Body of pancreas (tissue), 4 donors: ENCODE measurements around the gene GNAT2. TPM values are rescaled to one million over a fixed set of nuclear protein-coding genes. Genes with fewer than 3 reads are reported as not detected.

Experiments used
- ATAC-seq: fragments of 150-250 bp; one replicate; pipeline ENCODE4 v1.9.1; 2016
- DNase-seq, 4 donors: peaks; one replicate each; pipeline ENCODE4 v3.0.0-alpha.2; 2019
- H3K27ac ChIP-seq, 4 donors: fragments of 200-600 bp; sonication (generic); 1 replicate in 3 of 4; 2 replicates in 1 of 4; pipeline versions ENCODE4 v1.5.1 to v1.6.1; 2016 to 2019; ENCODE audit warnings: mild to moderate bottlenecking in 1 of 4, mixed read lengths in 1 of 4, moderate library complexity in 1 of 4
- H3K27me3 ChIP-seq, 2 donors: fragments of 200-600 bp; sonication (generic); one replicate each; pipeline ENCODE4 v1.6.0; 2016; ENCODE audit warnings: mild to moderate bottlenecking in 1 of 2
- H3K36me3 ChIP-seq, 2 donors: fragments of 200-600 bp; sonication (generic); replicated peaks in 1 of 2; 2 replicates each; pipeline ENCODE4 v1.5.1; 2016; ENCODE audit warnings: low read depth in 2 of 2; ENCODE audit not compliant: insufficient read depth in 1 of 2
- H3K4me1 ChIP-seq: fragments of 200-600 bp; sonication (generic); one replicate; pipeline ENCODE4 v1.6.0; 2016
- H3K4me3 ChIP-seq, 2 donors: fragments of 200-600 bp; sonication (generic); 1 replicate in 1 of 2; 2 replicates in 1 of 2; pipeline ENCODE4 v1.5.1; 2016 to 2019
- H3K9me3 ChIP-seq, 3 donors: fragments of 200-600 bp; sonication (generic); 1 replicate in 2 of 3; 2 replicates in 1 of 3; pipeline ENCODE4 v1.5.1; 2016
- POLR2A ChIP-seq, 3 donors: fragments of 450-650 bp; IDR thresholded peaks; one replicate each; pipeline ENCODE4 v1.6.1; 2016; ENCODE audit warnings: antibody characterized with exemption in 3 of 3, mild to moderate bottlenecking in 2 of 3
- WGBS, 2 donors: methylation state at CpG; one replicate each; pipeline ENCODE4 v1.1.5; 2017; 5-methylcytosine and 5-hydroxymethylcytosine counted together
- intact Hi-C: fragments of 100-400 bp; cut with DNase I; formaldehyde crosslinking; loops from one replicate; pipeline ENCODE4 v1.15.1; 2023
- total RNA-seq, 2 donors: library from RNA; depleted of rRNA; stranded (reverse); fragments of >200 nt; gene quantifications; one replicate each; pipeline ENCODE4 v1.1.0, GENCODE V29; 2016
- TF ChIP-seq, protein P1 (sequence below), 7 experiments: fragments of 450-650 bp in 4 of 7; fragments of 200-600 bp in 3 of 7; sonication (generic) in 3 of 7; IDR thresholded peaks; one replicate each; pipeline ENCODE4 v1.5.1; 2016 to 2019; ENCODE audit warnings: antibody characterized with exemption in 7 of 7

The GNAT2 gene
- total RNA-seq, 2 donors from 2014 or later, result not detected

DNA sequence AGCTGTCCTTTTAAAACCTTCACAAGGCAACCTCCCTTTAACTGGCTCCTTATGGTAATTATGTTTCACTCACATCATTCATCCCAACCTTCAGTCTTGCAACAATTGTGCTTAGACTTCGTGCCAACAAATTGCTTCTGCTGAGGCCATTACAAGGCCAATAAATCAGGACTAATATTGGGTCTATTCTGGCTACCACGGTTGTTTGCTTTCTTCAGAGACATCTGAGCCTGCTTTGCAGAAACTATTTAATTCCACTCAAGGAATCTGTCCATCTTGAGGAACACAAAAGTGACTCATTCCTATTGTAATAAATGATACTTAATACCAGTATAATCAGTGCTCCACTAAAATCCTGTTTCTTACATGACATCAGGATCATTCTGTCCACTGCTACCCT is 33.9 kb upstream of the GNAT2 start:
- Histone ChIP-seq H3K27ac (no peak overlapping the region), H3K4me3 (no peak overlapping the region), H3K36me3 (no peaks in the 10 kb centered on the region), H3K4me1 (peaks cover 23% of the 10 kb centered on the region), H3K27me3 (no peaks in the 10 kb centered on the region), H3K9me3 (no peaks in the 10 kb centered on the region)
- WGBS, 2 donors, result 29 to 45% methylated on average over 2 of the region's 2 CpGs
- ATAC-seq (no peak), DNase-seq (no peak)
- TF ChIP-seq, protein P1, sequence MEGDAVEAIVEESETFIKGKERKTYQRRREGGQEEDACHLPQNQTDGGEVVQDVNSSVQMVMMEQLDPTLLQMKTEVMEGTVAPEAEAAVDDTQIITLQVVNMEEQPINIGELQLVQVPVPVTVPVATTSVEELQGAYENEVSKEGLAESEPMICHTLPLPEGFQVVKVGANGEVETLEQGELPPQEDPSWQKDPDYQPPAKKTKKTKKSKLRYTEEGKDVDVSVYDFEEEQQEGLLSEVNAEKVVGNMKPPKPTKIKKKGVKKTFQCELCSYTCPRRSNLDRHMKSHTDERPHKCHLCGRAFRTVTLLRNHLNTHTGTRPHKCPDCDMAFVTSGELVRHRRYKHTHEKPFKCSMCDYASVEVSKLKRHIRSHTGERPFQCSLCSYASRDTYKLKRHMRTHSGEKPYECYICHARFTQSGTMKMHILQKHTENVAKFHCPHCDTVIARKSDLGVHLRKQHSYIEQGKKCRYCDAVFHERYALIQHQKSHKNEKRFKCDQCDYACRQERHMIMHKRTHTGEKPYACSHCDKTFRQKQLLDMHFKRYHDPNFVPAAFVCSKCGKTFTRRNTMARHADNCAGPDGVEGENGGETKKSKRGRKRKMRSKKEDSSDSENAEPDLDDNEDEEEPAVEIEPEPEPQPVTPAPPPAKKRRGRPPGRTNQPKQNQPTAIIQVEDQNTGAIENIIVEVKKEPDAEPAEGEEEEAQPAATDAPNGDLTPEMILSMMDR (IDR thresholded peaks at IDR 0.05), result no peak
- TF ChIP-seq POLR2A (IDR thresholded peaks at IDR 0.05), result no peak
- intact Hi-C loops, result no loop called here

GRCh38 chr1:109652402-109652801 is 33.0 kb upstream of the GNAT2 start:
- no peak for TF ChIP-seq POLR2A (IDR thresholded peaks at IDR 0.05)
- TF ChIP-seq, protein P1 (IDR thresholded peaks at IDR 0.05), result no peak
- Histone ChIP-seq H3K4me3 (no peak overlapping the region), H3K9me3 (no peaks in the 10 kb centered on the region), H3K36me3 (no peaks in the 10 kb centered on the region), H3K4me1 (peaks cover 17% of the 10 kb centered on the region), H3K27ac (no peak overlapping the region), H3K27me3 (no peaks in the 10 kb centered on the region)
- intact Hi-C loops, result no loop called here
- ATAC-seq (no peak), DNase-seq (no peak)
- WGBS, 2 donors, result 35 to 43% methylated on average over 2 of the region's 2 CpGs

DNA sequence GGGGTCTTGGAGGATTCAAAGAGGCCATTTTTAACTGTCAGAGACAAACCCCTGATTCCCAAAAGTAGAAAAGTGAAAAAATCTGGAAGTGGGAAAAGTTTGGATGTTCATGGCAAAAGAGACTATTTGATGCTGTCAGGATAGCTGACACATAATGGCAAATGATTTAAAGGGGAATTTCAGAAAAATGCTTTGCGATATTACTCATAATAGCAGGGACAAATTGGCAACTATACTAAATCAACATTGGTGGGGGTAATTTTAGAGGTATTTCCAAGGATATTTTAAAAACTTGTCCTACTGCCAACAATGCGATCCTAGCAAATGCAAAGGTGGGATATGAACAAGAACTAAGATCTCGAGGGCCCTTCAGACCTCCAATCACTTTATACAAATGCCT is 31.2 kb upstream of the GNAT2 start:
- ATAC-seq (no peak), DNase-seq (no peak)
- Histone ChIP-seq H3K27me3 (no peaks in the 10 kb centered on the region), H3K4me1 (peaks cover 12% of the 10 kb centered on the region), H3K27ac (no peak overlapping the region), H3K9me3 (no peaks in the 10 kb centered on the region), H3K4me3 (no peak overlapping the region), H3K36me3 (no peaks in the 10 kb centered on the region)
- TF ChIP-seq, protein P1 (IDR thresholded peaks at IDR 0.05), result no peak
- TF ChIP-seq POLR2A (IDR thresholded peaks at IDR 0.05), result no peak
- WGBS, 2 donors, result 64 to 78% methylated on average over 3 of the region's 3 CpGs
- intact Hi-C loops, result no loop called here

DNA sequence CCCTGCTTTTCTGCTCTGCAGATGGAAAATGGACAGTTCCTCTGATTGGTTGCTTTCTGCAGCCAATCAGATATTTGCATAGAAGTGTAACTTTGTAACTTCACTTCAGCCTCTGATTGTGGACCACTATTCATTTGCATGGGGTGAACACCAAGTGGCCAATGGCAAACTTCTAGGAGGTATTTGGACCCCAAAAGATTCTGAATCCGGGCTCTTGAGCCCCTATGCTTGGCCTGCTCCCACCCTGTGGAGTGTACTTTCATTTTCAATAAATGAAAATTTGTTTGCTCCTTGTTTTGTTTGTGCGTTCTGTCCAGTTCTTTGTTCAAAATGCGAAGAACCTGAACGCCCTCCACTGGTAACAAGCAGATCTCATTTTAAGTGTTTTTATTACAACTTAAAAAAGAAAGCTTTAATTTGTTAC is 30.1 kb upstream of the GNAT2 start:
- no peak overlapping the region for H3K27ac ChIP-seq
- DNase-seq, result no peak
- WGBS, 2 donors, result 49 to 62% methylated on average over 4 of the region's 4 CpGs

GRCh38 chr1:109644670-109645069 is 25.3 kb upstream of the GNAT2 start:
- no peaks in the 10 kb centered on the region for H3K9me3 ChIP-seq
- no peaks in the 10 kb centered on the region for H3K36me3 ChIP-seq
- H3K4me3 ChIP-seq, result no peak overlapping the region
- no peak overlapping the region for H3K27ac ChIP-seq
- WGBS, 2 donors, result no CpG with 5 or more reads among the region's 10 CpGs
- intact Hi-C loops, result loop anchor here (5.0 kb wide), 1 partner anchor 128 kb away; no protein-coding TSS in a partner anchor
- peaks cover 7% of the 10 kb centered on the region for H3K4me1 ChIP-seq
- TF ChIP-seq, protein P1 (IDR thresholded peaks at IDR 0.05), result no peak
- no peaks in the 10 kb centered on the region for H3K27me3 ChIP-seq
- ATAC-seq, result no peak
- no peak for DNase-seq

More for the DNA sequence above, 30.1 kb upstream of the GNAT2 start:
- intact Hi-C loops, result no loop called here
- H3K4me1 ChIP-seq, result peaks cover 4% of the 10 kb centered on the region
- no peaks in the 10 kb centered on the region for H3K27me3 ChIP-seq
- no peaks in the 10 kb centered on the region for H3K36me3 ChIP-seq
- no peak for ATAC-seq
- no peaks in the 10 kb centered on the region for H3K9me3 ChIP-seq
- TF ChIP-seq POLR2A (IDR thresholded peaks at IDR 0.05), result no peak
- TF ChIP-seq, protein P1 (IDR thresholded peaks at IDR 0.05), result peak in 4 of 7 experiments; percentile 7 to 31 (median 12)
- no peak overlapping the region for H3K4me3 ChIP-seq
